Thymus (tissue), 11 donors: ENCODE results near the gene ADAMTS17. TPM values are rescaled to one million over a fixed set of nuclear protein-coding genes. Genes with fewer than 3 reads are reported as not detected.

Experiments
- DNase-seq, 9 donors: peaks; one replicate each; pipeline ENCODE4 v3.0.0-alpha.2; 2013; ENCODE audit warnings: low spot score in 9 of 9, low read depth in 6 of 9, missing footprints in 1 of 9
- H3K27ac ChIP-seq, 2 donors: one replicate each; pipeline ENCODE4 v1.5.1; 2013; ENCODE audit warnings: control low read depth in 1 of 2, low read depth in 1 of 2, low read length in 1 of 2, mild to moderate bottlenecking in 1 of 2, moderate library complexity in 1 of 2
- H3K27me3 ChIP-seq, 2 donors: one replicate each; pipeline ENCODE4 v1.5.1; 2013; ENCODE audit warnings: low read length in 1 of 2; ENCODE audit not compliant: control insufficient read depth in 2 of 2, insufficient read depth in 1 of 2
- H3K36me3 ChIP-seq, 2 donors: one replicate each; pipeline ENCODE4 v1.5.1; 2013; ENCODE audit warnings: low read length in 1 of 2, mild to moderate bottlenecking in 1 of 2, moderate library complexity in 1 of 2; ENCODE audit not compliant: control insufficient read depth in 2 of 2, insufficient read depth in 2 of 2
- H3K4me1 ChIP-seq, 2 donors: one replicate each; pipeline ENCODE4 v1.5.1; 2013; ENCODE audit warnings: low read length in 2 of 2; ENCODE audit not compliant: control insufficient read depth in 2 of 2, insufficient read depth in 2 of 2
- H3K4me3 ChIP-seq, 2 donors: one replicate each; pipeline ENCODE4 v1.5.1; 2013; ENCODE audit warnings: low read length in 2 of 2, control low read depth in 1 of 2, mild to moderate bottlenecking in 1 of 2
- H3K9me3 ChIP-seq, 2 donors: one replicate each; pipeline ENCODE4 v1.5.1; 2013; ENCODE audit warnings: low read length in 1 of 2, mild to moderate bottlenecking in 1 of 2; ENCODE audit not compliant: control insufficient read depth in 2 of 2, insufficient read depth in 1 of 2
- WGBS: extraction: QIAGEN DNeasy Blood & Tissue Kit; methylation state at CpG from one replicate; pipeline ENCODE4 v1.1.7; 2013; 5-methylcytosine and 5-hydroxymethylcytosine counted together
- polyA plus RNA-seq: library from polyadenylated mRNA; stranded (reverse); fragments of 200-250 nt; gene quantifications from one replicate; pipeline ENCODE4 v1.2.3, GENCODE V29; 2013
- total RNA-seq: library from RNA; stranded (reverse); fragments of 120-200 nt; gene quantifications from one replicate; pipeline ENCODE4 v1.2.4, GENCODE V29; 2013
- donor health status: healthy.

Gene ADAMTS17
- total and polyA plus RNA-seq, 2 donors: 5.6 to 10.4 TPM

DNA sequence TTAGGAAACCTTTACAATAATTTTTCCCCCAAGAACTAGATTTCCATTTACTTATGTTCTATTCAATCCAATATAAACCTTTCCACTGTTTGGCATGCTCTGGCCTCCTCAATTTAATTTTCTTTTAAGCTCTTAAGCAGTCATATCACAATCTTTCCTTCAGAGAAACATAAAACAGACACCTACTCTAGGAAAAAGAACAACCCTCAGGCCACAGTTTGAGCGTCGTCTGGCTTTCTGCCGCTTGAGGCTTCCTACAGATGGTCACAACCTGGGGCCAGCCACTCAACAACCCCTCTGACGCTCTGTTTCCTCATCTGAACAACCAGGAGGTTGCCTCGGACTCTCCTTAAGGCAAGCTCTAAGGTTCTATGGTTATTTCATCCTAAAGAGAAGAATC, 143.3 kb downstream of the ADAMTS17 start:
- no peaks in the 10 kb centered on the region for H3K27me3 ChIP-seq
- 84% methylated on average over 5 of the region's 5 CpGs for WGBS
- H3K36me3 ChIP-seq: no peaks in the 10 kb centered on the region
- H3K27ac ChIP-seq: no peak overlapping the region
- no peak overlapping the region for H3K4me3 ChIP-seq
- DNase-seq: no peak
- H3K4me1 ChIP-seq: no peaks in the 10 kb centered on the region
- H3K9me3 ChIP-seq: no peaks in the 10 kb centered on the region

DNA sequence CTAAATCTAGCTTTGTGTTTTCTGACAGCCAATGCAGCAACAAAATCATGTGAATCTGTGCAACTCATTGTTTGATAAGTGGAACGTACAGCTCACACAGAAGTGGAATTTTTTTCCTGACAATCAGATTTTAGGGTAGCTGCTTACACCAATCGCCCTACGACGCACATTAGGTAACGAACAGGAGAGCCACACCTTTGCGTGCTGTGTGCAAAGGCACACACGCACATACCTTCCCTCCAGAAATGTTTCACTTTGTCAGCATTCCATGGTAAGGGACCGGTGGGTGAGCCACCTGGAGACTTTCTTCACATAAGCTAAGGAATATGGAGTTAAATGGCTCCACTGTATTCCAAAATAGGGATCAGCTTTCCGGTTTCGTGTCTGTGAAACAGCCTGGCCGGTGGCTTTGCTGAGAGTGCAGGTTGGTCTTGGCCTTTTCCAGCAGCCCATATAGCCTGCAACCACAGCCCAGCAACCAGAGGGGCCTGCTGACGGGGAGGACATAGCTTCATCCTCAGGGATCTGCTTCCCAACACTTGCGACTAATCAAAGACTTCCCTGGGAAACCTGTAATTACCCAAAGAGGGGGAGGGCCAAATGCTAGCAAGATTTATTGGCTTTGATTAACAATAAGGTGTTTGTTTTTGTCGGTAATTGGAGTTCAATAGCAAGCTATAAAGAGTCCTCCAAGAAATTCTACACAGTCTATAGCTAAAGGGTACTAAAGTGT, 145.3 kb downstream of the ADAMTS17 start:
- 83% methylated on average over 14 of the region's 14 CpGs for WGBS
- peaks cover 0 to 5% of the 10 kb centered on the region in 2 donors for H3K36me3 ChIP-seq
- H3K27me3 ChIP-seq: no peaks in the 10 kb centered on the region
- H3K4me1 ChIP-seq: peaks cover 0 to 8% of the 10 kb centered on the region in 2 donors
- H3K4me3 ChIP-seq: no peak overlapping the region
- no peaks in the 10 kb centered on the region for H3K9me3 ChIP-seq
- DNase-seq: no peak
- H3K27ac ChIP-seq: no peak overlapping the region

DNA sequence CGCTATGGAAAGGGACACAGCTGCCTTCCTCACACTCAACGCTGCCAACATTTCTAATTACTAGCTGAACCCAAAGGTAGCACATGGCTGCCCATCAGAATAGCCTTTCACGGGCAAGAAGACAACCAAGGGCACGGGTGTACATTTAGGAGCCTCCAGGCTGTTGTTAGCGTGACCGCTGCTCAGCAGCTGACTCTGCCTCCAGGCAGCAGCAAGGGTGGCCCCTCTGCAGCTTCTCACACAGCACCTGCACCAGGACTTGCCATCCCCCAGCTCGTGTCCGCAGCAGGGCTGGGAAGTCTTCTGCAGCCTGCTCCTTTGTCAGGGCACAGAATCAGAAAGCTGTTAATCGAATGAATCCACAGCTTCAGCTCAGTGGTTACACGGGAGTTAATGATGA, 146.8 kb downstream of the ADAMTS17 start:
- no peaks in the 10 kb centered on the region for H3K9me3 ChIP-seq
- WGBS: 91% methylated on average over 10 of the region's 10 CpGs
- H3K4me1 ChIP-seq: peaks cover 0 to 20% of the 10 kb centered on the region in 2 donors
- H3K36me3 ChIP-seq: peaks cover 0 to 5% of the 10 kb centered on the region in 2 donors
- H3K4me3 ChIP-seq: no peak overlapping the region
- no peaks in the 10 kb centered on the region for H3K27me3 ChIP-seq
- no peak for DNase-seq
- no peak overlapping the region for H3K27ac ChIP-seq

DNA sequence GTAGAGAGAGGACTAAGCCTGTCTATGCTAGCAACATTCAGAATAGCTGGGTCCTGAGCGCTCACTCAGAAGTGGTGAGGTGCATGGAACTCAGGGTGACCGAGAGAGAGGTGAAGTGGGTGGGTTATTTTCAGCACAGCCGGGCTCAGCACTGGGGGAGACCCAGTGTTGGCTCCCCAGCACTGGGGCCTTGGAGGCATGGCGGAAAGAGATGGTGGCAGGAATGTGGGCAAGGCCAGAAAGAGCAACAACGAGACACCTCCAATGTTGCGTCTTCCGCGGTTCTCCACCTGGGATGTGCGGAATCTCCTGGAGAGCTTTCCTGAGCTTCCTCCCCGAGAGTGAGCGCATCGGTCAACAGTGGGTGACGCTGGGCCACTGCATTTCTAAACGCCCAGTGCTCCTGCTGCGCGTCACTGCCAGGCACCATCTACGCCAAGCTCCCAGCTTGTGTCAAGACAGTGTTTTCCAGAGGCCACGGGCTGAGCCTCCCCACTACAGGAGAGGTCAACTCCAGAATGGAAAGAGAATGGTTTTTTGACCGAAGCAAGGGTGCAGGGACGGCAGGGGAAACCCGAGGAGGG, 148.4 kb downstream of the ADAMTS17 start:
- no peak overlapping the region for H3K27ac ChIP-seq
- DNase-seq: no peak
- H3K9me3 ChIP-seq: no peaks in the 10 kb centered on the region
- 93% methylated on average over 21 of the region's 21 CpGs for WGBS
- peaks cover 0 to 31% of the 10 kb centered on the region in 2 donors for H3K4me1 ChIP-seq
- H3K36me3 ChIP-seq: peaks cover 0 to 5% of the 10 kb centered on the region in 2 donors
- no peaks in the 10 kb centered on the region for H3K27me3 ChIP-seq
- H3K4me3 ChIP-seq: no peak overlapping the region

DNA sequence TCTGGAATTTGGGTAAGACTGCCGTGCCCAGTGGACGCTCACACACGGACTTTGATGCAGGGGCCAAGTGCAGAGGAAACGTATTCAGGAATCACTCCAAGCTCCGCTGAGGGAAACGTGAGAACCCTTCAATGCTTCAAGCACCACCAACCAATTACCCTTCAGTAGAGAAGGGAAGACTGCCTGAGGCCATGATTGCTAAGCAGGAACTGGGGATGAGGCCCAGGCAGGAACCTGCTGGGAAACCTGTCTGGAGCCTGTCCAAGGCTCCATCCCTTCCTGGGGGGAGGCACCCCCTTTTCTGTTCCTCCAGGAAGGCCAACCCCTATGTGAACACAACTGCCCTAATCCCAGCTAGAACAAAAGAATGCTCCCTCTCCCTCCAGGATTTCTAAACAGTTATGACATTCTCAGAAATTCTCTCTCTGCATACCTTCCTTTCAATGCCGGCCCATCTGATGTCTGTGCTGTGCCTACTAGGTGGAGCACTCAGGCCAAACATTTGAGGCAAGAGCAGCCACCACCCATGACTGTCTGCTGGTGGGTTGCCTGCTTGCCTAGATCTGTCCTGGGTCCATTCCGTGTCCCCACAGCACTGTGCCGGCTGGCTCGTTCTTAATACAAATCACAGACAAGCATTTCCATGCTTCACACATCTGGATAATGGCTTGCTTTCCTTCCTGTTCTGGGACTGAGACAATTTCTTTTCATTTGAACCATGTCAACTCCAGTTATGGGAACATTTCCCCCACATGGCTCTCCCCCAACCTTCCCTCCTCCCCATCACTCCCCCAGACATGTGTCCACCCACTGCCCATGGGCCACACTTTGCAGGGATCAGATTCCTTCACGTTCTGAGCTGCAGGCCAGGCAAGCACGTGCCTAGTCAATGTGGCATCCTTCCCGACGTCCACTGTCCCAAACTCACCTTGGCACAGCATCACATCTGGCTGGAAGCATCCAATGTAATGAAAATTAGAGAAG, 149.4 kb downstream of the ADAMTS17 start:
- Histone ChIP-seq H3K27ac (peak overlapping the region in 1 of 2 donors; percentile 50), H3K9me3 (no peaks in the 10 kb centered on the region), H3K4me3 (no peak overlapping the region), H3K36me3 (peaks cover 0 to 5% of the 10 kb centered on the region in 2 donors), H3K4me1 (peaks cover 0 to 35% of the 10 kb centered on the region in 2 donors), H3K27me3 (no peaks in the 10 kb centered on the region)
- DNase-seq: no peak
- 84% methylated on average over 14 of the region's 14 CpGs for WGBS

DNA sequence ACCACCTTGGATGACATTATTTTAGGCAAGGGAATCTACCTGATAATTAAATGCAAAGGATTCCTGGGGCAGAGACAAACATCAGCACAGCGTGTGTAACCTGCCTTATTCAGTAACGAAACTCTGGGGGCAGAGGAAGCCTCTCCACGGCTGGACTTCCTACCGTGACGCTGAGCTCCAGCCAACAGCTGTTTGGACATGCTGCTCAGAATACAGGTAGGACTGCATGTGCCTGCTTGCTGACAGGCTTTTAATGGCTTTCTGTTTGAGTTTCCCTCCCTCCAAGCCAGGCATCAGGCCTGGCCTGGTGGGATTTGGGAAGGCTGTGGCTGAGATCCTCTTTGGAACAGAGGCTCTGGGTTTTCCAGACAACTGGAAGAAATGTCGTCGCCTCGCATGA, 150.6 kb downstream of the ADAMTS17 start:
- peak overlapping the region in 1 of 2 donors; percentile 69 for H3K27ac ChIP-seq
- H3K4me1 ChIP-seq: peaks cover 0 to 35% of the 10 kb centered on the region in 2 donors
- no peaks in the 10 kb centered on the region for H3K9me3 ChIP-seq
- peaks cover 0 to 5% of the 10 kb centered on the region in 2 donors for H3K36me3 ChIP-seq
- no peaks in the 10 kb centered on the region for H3K27me3 ChIP-seq
- DNase-seq: peak in 1 of 9 donors; percentile 21
- WGBS: 51% methylated on average over 8 of the region's 8 CpGs
- no peak overlapping the region for H3K4me3 ChIP-seq

DNA sequence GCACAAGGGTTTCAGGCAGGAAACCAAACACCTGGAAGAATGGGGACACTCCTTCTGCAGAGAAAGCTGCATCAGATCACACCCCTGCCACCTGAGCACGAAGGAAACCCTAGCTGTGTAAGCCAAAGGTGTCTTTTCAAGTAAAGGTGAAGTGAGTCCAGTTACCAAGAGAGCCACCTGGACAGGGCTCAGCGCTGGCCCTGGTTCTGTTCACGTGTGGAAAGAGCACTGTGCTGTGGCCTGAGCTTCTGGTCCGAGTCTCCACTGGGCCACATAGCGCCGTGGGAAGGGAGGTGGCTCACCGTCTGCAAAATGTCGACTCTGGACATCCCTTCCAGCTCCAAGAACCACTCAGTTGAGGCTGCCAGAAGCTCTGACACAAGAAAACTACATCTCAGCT, 151.1 kb downstream of the ADAMTS17 start:
- no peaks in the 10 kb centered on the region for H3K27me3 ChIP-seq
- peaks cover 0 to 5% of the 10 kb centered on the region in 2 donors for H3K36me3 ChIP-seq
- H3K27ac ChIP-seq: peak overlapping the region; percentile 69 to 82
- WGBS: 88% methylated on average over 8 of the region's 8 CpGs
- no peak for DNase-seq
- no peaks in the 10 kb centered on the region for H3K9me3 ChIP-seq
- no peak overlapping the region for H3K4me3 ChIP-seq
- peaks cover 0 to 35% of the 10 kb centered on the region in 2 donors for H3K4me1 ChIP-seq

DNA sequence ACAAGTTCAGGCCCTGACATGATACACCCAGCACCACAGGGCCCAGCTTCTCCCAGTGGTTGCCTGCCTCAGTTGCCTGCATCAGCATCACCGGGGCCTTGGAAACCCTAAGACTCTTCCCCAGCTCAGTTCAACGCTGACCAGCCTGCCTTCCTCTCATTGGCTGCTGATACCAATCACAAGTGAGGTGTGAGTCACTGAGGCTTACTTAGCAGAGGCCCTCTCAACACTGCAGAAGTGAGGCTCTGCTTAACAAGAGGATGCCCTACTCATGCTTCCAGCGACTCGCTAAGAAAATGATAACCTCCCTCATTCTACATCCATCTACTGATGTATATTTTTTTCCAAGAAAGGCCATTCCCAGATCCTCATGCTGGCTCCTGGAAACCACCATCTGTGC, 151.9 kb downstream of the ADAMTS17 start:
- Histone ChIP-seq H3K36me3 (peaks cover 0 to 5% of the 10 kb centered on the region in 2 donors), H3K4me1 (peaks cover 0 to 35% of the 10 kb centered on the region in 2 donors), H3K27me3 (no peaks in the 10 kb centered on the region), H3K9me3 (no peaks in the 10 kb centered on the region), H3K4me3 (no peak overlapping the region), H3K27ac (peak overlapping the region in 1 of 2 donors; percentile 69)
- no peak for DNase-seq
- WGBS: 85% methylated on average over 4 of the region's 4 CpGs
